ENCODE data around the gene DHRSX. TPM values are rescaled to one million over a fixed set of nuclear protein-coding genes. Genes with fewer than 3 reads are reported as not detected.

The DHRSX gene
- total and polyA plus RNA-seq, 2 of the 8 experiments (the other 6 are each of a cell fraction or from before 2014, with no cell fraction given), result 35.1 to 43.4 TPM

- H3K79me1 ChIP-seq (ENCODE audit: low read depth, low read length), result no peaks in the 10 kb centered on the region
- no peaks in the 10 kb centered on the region for H3K23me2 ChIP-seq (ENCODE audit: low read depth, low read length)
- H3K36me3 ChIP-seq (ENCODE audit: control insufficient read depth in 2 of 4, insufficient read depth in 4 of 4, low read length in 3 of 4), result 0 out of 8 replicates have a peak, but pooled peaks cover 0 to 4% (median 0%) of the 10 kb centered on the region in 4 experiments
- no peak overlapping the region for H4K8ac ChIP-seq (ENCODE audit: extremely low read depth, insufficient read depth, low read length)
- H2BK20ac ChIP-seq (ENCODE audit: low read length), result no peak overlapping the region; the same call in 1 of the 2 replicates
- H2BK120ac ChIP-seq (replicated peaks; ENCODE audit: low read depth, low read length), result no peak overlapping the region
- H3K4me1 ChIP-seq (replicated peaks in 1 of 4; ENCODE audit: control insufficient read depth in 3 of 4, insufficient read depth in 4 of 4, low read length in 3 of 4), result peaks cover 0 to 4% (median 0%) of the 10 kb centered on the region in 4 experiments; a peak in 2 of 7 replicates
- no peak overlapping the region for H3K4me3 ChIP-seq (ENCODE audit: extremely low read depth in 1 of 4, insufficient read depth in 2 of 4, low read depth in 3 of 4, low read length in 4 of 4)
- no peak overlapping the region for H2BK5ac ChIP-seq (ENCODE audit: low read depth, low read length)
- H4K5ac ChIP-seq (ENCODE audit: insufficient read length, low read depth, low read length), result no peak overlapping the region
- 94% methylated on average over 8 of the region's 8 CpGs; no CpG with 5 or more reads in 1 of the 2 experiments for WGBS, 2 experiments (ENCODE audit: extremely low coverage in 1 of 2, insufficient coverage in 1 of 2, insufficient read length in 1 of 2, insufficient replicate concordance in 2 of 2, low coverage in 1 of 2, low lambda C conversion rate in 2 of 2, missing lambda C conversion rate in 1 of 2)
- H3K27ac ChIP-seq (ENCODE audit: low read depth, low read length), result no peak overlapping the region
- no peak overlapping the region for H4K91ac ChIP-seq (replicated peaks; ENCODE audit: insufficient read length, low read length)
- H3K27me3 ChIP-seq (replicated peaks in 1 of 4; ENCODE audit: control insufficient read depth in 3 of 4, extremely low read depth in 1 of 4, insufficient read depth in 3 of 4, low read length in 3 of 4), result no peaks in the 10 kb centered on the region
- H3K9me3 ChIP-seq (ENCODE audit: insufficient read depth in 2 of 2, low read depth in 1 of 2, low read length in 1 of 2), result peaks cover 11 to 12% of the 10 kb centered on the region in 2 experiments
- no peak overlapping the region for H3K4me2 ChIP-seq (ENCODE audit: insufficient read depth in 1 of 2, low read depth in 2 of 2, low read length in 2 of 2)
- H3K23ac ChIP-seq (ENCODE audit: insufficient read length), result no peak overlapping the region
- H3K18ac ChIP-seq (ENCODE audit: extremely low read depth, low read length), result no peak overlapping the region
- no peak overlapping the region for H2BK15ac ChIP-seq (ENCODE audit: low read length)
- no peak overlapping the region for H3K56ac ChIP-seq (replicated peaks; ENCODE audit: insufficient read length, low read depth, low read length)
- H2AK5ac ChIP-seq (ENCODE audit: low read depth, low read length), result no peak overlapping the region
- CTCF ChIA-PET (ENCODE audit: partially characterized antibody), result no interaction called here
- H3K14ac ChIP-seq (ENCODE audit: insufficient read length), result no peak overlapping the region
- no peak overlapping the region for H2AFZ ChIP-seq (ENCODE audit: low read length)
- FAIRE-seq, result no peak
- DNase-seq (ENCODE audit: low read depth in 1 of 2, low spot score in 2 of 2), result no peak
- no peaks in the 10 kb centered on the region for H3K79me2 ChIP-seq (ENCODE audit: control insufficient read depth in 1 of 2, insufficient read depth in 2 of 2, low read length in 2 of 2)
- H3K4ac ChIP-seq (replicated peaks; ENCODE audit: insufficient read length, low read depth, low read length), result no peak overlapping the region
- no peaks in the 10 kb centered on the region for H4K20me1 ChIP-seq (replicated peaks in 1 of 2; ENCODE audit: control insufficient read depth in 1 of 2, insufficient read depth in 2 of 2, low read length in 2 of 2)
- H3K9ac ChIP-seq (replicated peaks in 1 of 4; ENCODE audit: extremely low read depth in 1 of 4, low read depth in 3 of 4, low read length in 3 of 4), result no peak overlapping the region
- no peak overlapping the region for H2BK12ac ChIP-seq (ENCODE audit: low read depth, low read length)
- POLR2A ChIA-PET (ENCODE audit: partially characterized antibody), result no interaction called here
- TF ChIP-seq TEAD4 (IDR thresholded peaks at IDR 0.05; ENCODE audit: low read depth, low read length) (no peak), USF2 (IDR thresholded peaks at IDR 0.05; ENCODE audit: low read length) (no peak), HDAC2 (IDR thresholded peaks at IDR 0.05; ENCODE audit: borderline replicate concordance in 1 of 2, low read depth in 2 of 2, low read length in 2 of 2) (no peak), KDM4A (IDR thresholded peaks at IDR 0.05; ENCODE audit: low read depth, low read length, severe bottlenecking) (no peak), CHD2 (IDR thresholded peaks at IDR 0.05; ENCODE audit: low read length) (no peak), MAX (IDR thresholded peaks at IDR 0.05) (no peak), RFX5 (IDR thresholded peaks at IDR 0.05; ENCODE audit: borderline replicate concordance, low read depth, low read length) (no peak), HDAC6 (IDR thresholded peaks at IDR 0.05; ENCODE audit: low read depth, low read length) (no peak), POU5F1 (IDR thresholded peaks at IDR 0.05; ENCODE audit: low read depth, low read length) (no peak), E2F6 (IDR thresholded peaks at IDR 0.05) (no peak), FOSL1 (IDR thresholded peaks at IDR 0.05; ENCODE audit: insufficient read depth, low read depth, low read length) (no peak), CBX5 (IDR thresholded peaks at IDR 0.05; ENCODE audit: low read depth, low read length) (no peak)
Measured at GRCh38 chrX:2541603-2542002, 40.8 kb upstream of the DHRSX start.
